Caco-2 (cell line): ENCODE results near the gene ZNF790. TPM values are rescaled to one million over a fixed set of nuclear protein-coding genes. Genes with fewer than 3 reads are reported as not detected.

ENCODE experiments used
- BruUV-seq: library from RNA; stranded (reverse); fragments of 400-500 nt; replicated peaks from 2 replicates; lab custom pipeline; 2021; lab: Mats Ljungman, UMichigan
- CTCF ChIA-PET: fragments of 300-600 bp; sonication (Branson Sonifier 250); formaldehyde crosslinking; loops from one replicate; lab custom pipeline; 2022; ENCODE audit warnings: antibody characterized with exemption; lab: Charles Lee
- POLR2A ChIA-PET: fragments of 300-600 bp; sonication (Branson Sonifier 250); formaldehyde crosslinking; loops from one replicate; lab custom pipeline; 2022; ENCODE audit warnings: antibody characterized with exemption; lab: Charles Lee
- DNase-seq, 2 experiments: peaks; one replicate each; pipeline versions ENCODE4 v3.0.0 to v3.0.0-alpha.2; 2020 to 2022
- H3K27me3 ChIP-seq: replicated peaks from 2 replicates; pipeline ENCODE4 v1.6.0; 2011; ENCODE audit warnings: low read length; ENCODE audit not compliant: control insufficient read depth, insufficient read depth
- H3K36me3 ChIP-seq: 2 replicates; pipeline ENCODE4 v1.5.1; 2011; ENCODE audit warnings: low read length; ENCODE audit not compliant: control insufficient read depth, insufficient read depth
- H3K4me1 ChIP-seq: fragments of 250-450 bp; sonication (Bioruptor Pico); 2 replicates; pipeline ENCODE4 v1.5.1; 2020; ENCODE audit warnings: mild to moderate bottlenecking
- H3K4me3 ChIP-seq: 2 replicates; pipeline ENCODE4 v1.5.1; 2011; ENCODE audit warnings: low read depth, mild to moderate bottlenecking, control low read depth, low read length
- H3K9me3 ChIP-seq: fragments of 250-450 bp; sonication (Bioruptor Pico); 2 replicates; pipeline ENCODE4 v1.5.1; 2020; ENCODE audit warnings: mild to moderate bottlenecking, moderate library complexity
- H3K27ac Mint-ChIP-seq: one replicate; pipeline ENCODE4 v1.8.0; 2022; ENCODE audit warnings: mixed read lengths; ENCODE audit not compliant: unreplicated experiment
- H3K27me3 Mint-ChIP-seq: one replicate; pipeline ENCODE4 v1.8.0; 2022; ENCODE audit warnings: mixed read lengths; ENCODE audit not compliant: insufficient read depth, unreplicated experiment
- H3K36me3 Mint-ChIP-seq: one replicate; pipeline ENCODE4 v1.8.0; 2022; ENCODE audit warnings: mild to moderate bottlenecking, mixed read lengths; ENCODE audit not compliant: insufficient read depth, unreplicated experiment
- H3K4me1 Mint-ChIP-seq: one replicate; pipeline ENCODE4 v1.8.0; 2022; ENCODE audit warnings: low read depth, mixed read lengths; ENCODE audit not compliant: unreplicated experiment
- H3K4me3 Mint-ChIP-seq: one replicate; pipeline ENCODE4 v1.8.0; 2022; ENCODE audit warnings: mild to moderate bottlenecking, moderate library complexity, mixed read lengths; ENCODE audit not compliant: unreplicated experiment
- H3K9me3 Mint-ChIP-seq: one replicate; pipeline ENCODE4 v1.8.0; 2022; ENCODE audit warnings: mixed read lengths; ENCODE audit not compliant: unreplicated experiment
- CTCF ChIP-seq, 2 experiments: fragments of 200-600 bp in 1 of 2; IDR thresholded peaks; 1 replicate in 1 of 2; 2 replicates in 1 of 2; pipeline versions ENCODE4 v1.5.1 to v1.8.0; 2011 to 2022; ENCODE audit warnings: antibody characterized with exemption in 1 of 2, control low read depth in 1 of 2, inconsistent platforms in 1 of 2, low read depth in 1 of 2, low read length in 1 of 2, mild to moderate bottlenecking in 1 of 2, moderate library complexity in 1 of 2; ENCODE audit not compliant: insufficient read depth in 1 of 2, severe bottlenecking in 1 of 2, unreplicated experiment in 1 of 2
- intact Hi-C: fragments of 100-400 bp; cut with micrococcal nuclease; formaldehyde crosslinking; loops from one replicate; pipeline ENCODE4 v1.10.0; 2022; ENCODE audit not compliant: unreplicated experiment
- total RNA-seq: library from RNA; stranded (reverse); gene quantifications from 2 replicates; pipeline ENCODE4 v1.2.3, GENCODE V29; 2022

Gene ZNF790
- total RNA-seq, 1 experiment from 2014 or later = 0.20 TPM

- Mint-ChIP-seq H3K4me3 (no peak overlapping the region), H3K9me3 (peaks cover 20% of the 10 kb centered on the region), H3K4me1 (no peaks in the 10 kb centered on the region), H3K36me3 (no peaks in the 10 kb centered on the region), H3K27ac (no peak overlapping the region), H3K27me3 (no peaks in the 10 kb centered on the region)
- H3K9me3 ChIP-seq = peaks cover 28% of the 10 kb centered on the region
- DNase-seq = no peak
- CTCF ChIA-PET = no interaction called here
- H3K36me3 ChIP-seq = no peaks in the 10 kb centered on the region
- H3K27me3 ChIP-seq = no peaks in the 10 kb centered on the region
- no peak for TF ChIP-seq CTCF (IDR thresholded peaks at IDR 0.05; ENCODE audit: insufficient read depth in 1 of 2, low read depth in 1 of 2, low read length in 1 of 2, severe bottlenecking in 1 of 2, unreplicated experiment in 1 of 2)
- POLR2A ChIA-PET = no interaction called here
- H3K4me1 ChIP-seq = no peaks in the 10 kb centered on the region
- BruUV-seq = no TSS peak
- peak overlapping the region; percentile 35; the same call in 1 of the 2 replicates for H3K4me3 ChIP-seq
- intact Hi-C loops = no loop called here
These were observed 667 bp upstream of the ZNF790 start for GRCh38 chr19:36838784-36839324.

- Histone ChIP-seq H3K4me1 (no peaks in the 10 kb centered on the region), H3K36me3 (no peaks in the 10 kb centered on the region), H3K4me3 (peak overlapping the region; percentile 35), H3K27me3 (no peaks in the 10 kb centered on the region), H3K9me3 (peaks cover 40% of the 10 kb centered on the region)
- intact Hi-C loops = no loop called here
- Mint-ChIP-seq H3K36me3 (no peaks in the 10 kb centered on the region), H3K27ac (no peak overlapping the region), H3K9me3 (peaks cover 26% of the 10 kb centered on the region), H3K27me3 (no peaks in the 10 kb centered on the region), H3K4me1 (no peaks in the 10 kb centered on the region), H3K4me3 (no peak overlapping the region)
- TF ChIP-seq CTCF (IDR thresholded peaks at IDR 0.05; ENCODE audit: insufficient read depth in 1 of 2, low read depth in 1 of 2, low read length in 1 of 2, severe bottlenecking in 1 of 2, unreplicated experiment in 1 of 2) = no peak
- no TSS peak for BruUV-seq
- POLR2A ChIA-PET = no interaction called here
- CTCF ChIA-PET = no interaction called here
- DNase-seq = no peak
These were observed 846 bp downstream of the ZNF790 start for GRCh38 chr19:36837176-36837905.

- no peaks in the 10 kb centered on the region for H3K4me1 Mint-ChIP-seq
- H3K27ac Mint-ChIP-seq = no peak overlapping the region
- Histone ChIP-seq H3K4me3 (no peak overlapping the region), H3K4me1 (no peaks in the 10 kb centered on the region), H3K27me3 (no peaks in the 10 kb centered on the region), H3K9me3 (peaks cover 55% of the 10 kb centered on the region), H3K36me3 (no peaks in the 10 kb centered on the region)
- no TSS peak for BruUV-seq
- H3K9me3 Mint-ChIP-seq = peaks cover 25% of the 10 kb centered on the region
- no peak overlapping the region for H3K4me3 Mint-ChIP-seq
- CTCF ChIA-PET = no interaction called here
- no peak for DNase-seq
- TF ChIP-seq CTCF (IDR thresholded peaks at IDR 0.05; ENCODE audit: insufficient read depth in 1 of 2, low read depth in 1 of 2, low read length in 1 of 2, severe bottlenecking in 1 of 2, unreplicated experiment in 1 of 2) = no peak
- H3K36me3 Mint-ChIP-seq = no peaks in the 10 kb centered on the region
- POLR2A ChIA-PET = no interaction called here
- H3K27me3 Mint-ChIP-seq = no peaks in the 10 kb centered on the region
- intact Hi-C loops = no loop called here
These were observed 4.8 kb downstream of the ZNF790 start for GRCh38 chr19:36833430-36833829.
